Stimulated activated memory B cell treated with anti-CD40 and anti-IgM and Interleukin-4, amounts not matched to agents 10 μg/mL and 1 μg/mL and 100 μg/mL, for 72 hours (primary cell): ENCODE results near the gene GXYLT1.
"Not testable (repeated sequence)": the region's sequence is repeated elsewhere in the genome, so short reads cannot be mapped to it uniquely, and the experiment has no call there.

Source experiments
- ATAC-seq: fragments of 150-1000 bp; cut with Tn5 transposase; 2 replicates; pipeline ENCODE4 v1.10.0; 2021
- H3K27ac Mint-ChIP-seq: one replicate; pipeline ENCODE4 v1.8.0; 2022; ENCODE audit warnings: mild to moderate bottlenecking, mixed read lengths
- H3K27me3 Mint-ChIP-seq: one replicate; pipeline ENCODE4 v1.8.0; 2022; ENCODE audit warnings: mixed read lengths
- H3K36me3 Mint-ChIP-seq: one replicate; pipeline ENCODE4 v1.8.0; 2022; ENCODE audit warnings: mixed read lengths
- H3K4me1 Mint-ChIP-seq: one replicate; pipeline ENCODE4 v1.8.0; 2022; ENCODE audit warnings: mixed read lengths
- H3K4me3 Mint-ChIP-seq: one replicate; pipeline ENCODE4 v1.8.0; 2022; ENCODE audit warnings: mild to moderate bottlenecking, moderate library complexity, mixed read lengths
- H3K9me3 Mint-ChIP-seq: one replicate; pipeline ENCODE4 v1.8.0; 2022; ENCODE audit warnings: mixed read lengths

The GXYLT1 gene

DNA sequence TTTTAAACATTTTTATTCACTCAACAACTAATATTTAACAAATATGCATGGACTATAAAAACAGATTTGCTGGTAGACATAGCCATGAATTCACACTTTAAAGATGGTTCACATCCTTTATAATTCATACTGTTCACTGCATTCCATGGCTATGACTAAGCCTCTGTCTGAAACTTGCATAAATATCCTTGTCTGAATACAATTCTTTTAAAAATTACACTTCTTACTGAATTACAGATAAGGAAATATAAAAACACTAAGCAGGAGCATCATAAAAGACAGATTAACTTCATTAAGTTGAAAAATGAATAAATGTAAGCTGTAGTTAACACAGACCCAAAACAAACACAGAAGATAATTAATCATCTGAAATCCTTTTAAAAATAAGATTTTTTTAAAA lies 53.8 kb downstream of the GXYLT1 start:
- peaks cover 61% of the 10 kb centered on the region for H3K36me3 Mint-ChIP-seq
- ATAC-seq, result no peak
- no peak overlapping the region for H3K27ac Mint-ChIP-seq
- H3K9me3 Mint-ChIP-seq, result no peaks in the 10 kb centered on the region
- H3K27me3 Mint-ChIP-seq, result no peaks in the 10 kb centered on the region
- no peak overlapping the region for H3K4me3 Mint-ChIP-seq
- H3K4me1 Mint-ChIP-seq, result peaks cover 18% of the 10 kb centered on the region

- Mint-ChIP-seq H3K27me3 (no peaks in the 10 kb centered on the region), H3K4me3 (no peak overlapping the region), H3K36me3 (peaks cover 67% of the 10 kb centered on the region), H3K27ac (no peak overlapping the region), H3K4me1 (peaks cover 11% of the 10 kb centered on the region), H3K9me3 (peaks cover 2% of the 10 kb centered on the region)
- no peak for ATAC-seq
These were observed 58.6 kb downstream of the GXYLT1 start for GRCh38 chr12:42086031-42086430.

DNA sequence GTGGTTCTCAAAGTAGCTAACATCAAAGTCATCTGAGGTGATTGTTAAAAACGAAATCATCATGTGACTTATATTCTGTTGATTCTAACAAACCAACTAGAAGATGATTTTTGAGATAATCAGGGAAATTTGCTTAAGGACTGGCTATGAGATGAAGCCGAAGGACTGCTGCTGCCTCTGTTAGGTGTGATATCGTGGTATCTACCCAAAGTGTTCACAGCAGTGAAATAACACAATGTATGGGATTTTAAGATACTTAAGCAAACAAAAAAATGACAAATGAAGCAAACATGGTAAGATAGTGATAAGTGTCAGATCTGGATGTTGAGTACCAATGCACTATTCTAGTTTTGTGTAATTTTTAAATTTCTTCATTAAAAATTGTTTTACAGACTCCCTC lies 59.1 kb downstream of the GXYLT1 start:
- ATAC-seq, result no peak
- no peak overlapping the region for H3K27ac Mint-ChIP-seq
- H3K36me3 Mint-ChIP-seq, result peaks cover 67% of the 10 kb centered on the region
- H3K4me1 Mint-ChIP-seq, result peaks cover 11% of the 10 kb centered on the region
- H3K4me3 Mint-ChIP-seq, result no peak overlapping the region
- H3K27me3 Mint-ChIP-seq, result no peaks in the 10 kb centered on the region
- peaks cover 2% of the 10 kb centered on the region for H3K9me3 Mint-ChIP-seq

DNA sequence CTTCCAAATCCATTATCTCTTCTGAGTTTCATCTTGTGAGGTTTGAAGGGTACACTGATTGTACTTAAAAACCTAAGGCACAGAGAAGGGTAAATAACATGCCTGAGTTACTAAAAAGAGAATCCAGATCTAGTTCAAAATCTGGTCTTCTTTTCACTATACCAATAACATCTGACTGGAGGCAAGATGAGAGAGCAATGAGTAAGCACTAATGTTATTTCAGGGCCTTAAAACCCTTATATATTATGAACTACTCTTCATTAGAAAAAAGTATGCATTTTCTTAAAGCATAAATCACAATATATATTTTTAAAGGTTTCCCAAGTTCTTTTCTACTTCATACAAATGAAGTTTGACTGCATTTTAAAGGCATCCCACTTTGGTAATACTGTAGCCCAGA lies 60.2 kb downstream of the GXYLT1 start:
- Mint-ChIP-seq H3K4me1 (peaks cover 11% of the 10 kb centered on the region), H3K27me3 (no peaks in the 10 kb centered on the region), H3K36me3 (peaks cover 60% of the 10 kb centered on the region), H3K27ac (no peak overlapping the region), H3K9me3 (peaks cover 2% of the 10 kb centered on the region), H3K4me3 (no peak overlapping the region)
- ATAC-seq, result no peak

DNA sequence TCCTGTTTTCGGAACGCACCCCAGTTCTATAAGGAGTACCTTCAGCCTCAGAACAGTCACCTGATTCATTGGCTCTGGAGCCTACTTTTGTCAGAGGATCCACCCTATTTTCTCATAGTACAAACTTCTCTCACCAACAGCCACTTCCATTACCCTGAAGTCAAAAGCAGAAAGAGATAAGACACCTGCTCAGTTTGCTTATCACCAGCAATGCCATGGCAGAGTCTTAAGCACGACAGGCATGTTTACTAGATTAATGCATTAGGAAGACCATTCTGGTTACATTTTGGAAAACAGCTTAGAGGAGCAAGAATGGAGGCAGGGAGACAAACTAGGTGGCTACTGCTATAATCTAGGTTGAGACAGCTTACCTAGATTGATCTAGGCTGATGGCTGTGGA lies 67.7 kb downstream of the GXYLT1 start:
- Mint-ChIP-seq H3K27ac (no peak overlapping the region), H3K36me3 (peaks cover 5% of the 10 kb centered on the region), H3K9me3 (peaks cover 12% of the 10 kb centered on the region), H3K27me3 (no peaks in the 10 kb centered on the region), H3K4me3 (no peak overlapping the region), H3K4me1 (no peaks in the 10 kb centered on the region)
- no peak for ATAC-seq

- no peak for ATAC-seq
- Mint-ChIP-seq H3K36me3 (no peaks in the 10 kb centered on the region), H3K4me3 (no peak overlapping the region)
These were observed 74.6 kb downstream of the GXYLT1 start for GRCh38 chr12:42070036-42070435.

GRCh38 chr12:42059127-42059526 lies 85.5 kb downstream of the GXYLT1 start:
- H3K4me3 Mint-ChIP-seq, result no peak overlapping the region
- peaks cover 14% of the 10 kb centered on the region for H3K4me1 Mint-ChIP-seq
- no peaks in the 10 kb centered on the region for H3K27me3 Mint-ChIP-seq
- peaks cover 2% of the 10 kb centered on the region for H3K9me3 Mint-ChIP-seq
- H3K27ac Mint-ChIP-seq, result no peak overlapping the region
- H3K36me3 Mint-ChIP-seq, result no peaks in the 10 kb centered on the region
- ATAC-seq, result no peak

More at GRCh38 chr12:42070036-42070435, 74.6 kb downstream of the GXYLT1 start:
- H3K27me3 Mint-ChIP-seq, result no peaks in the 10 kb centered on the region
- H3K4me1 Mint-ChIP-seq, result no peaks in the 10 kb centered on the region
- peaks cover 12% of the 10 kb centered on the region for H3K9me3 Mint-ChIP-seq
- H3K27ac Mint-ChIP-seq, result no peak overlapping the region

GRCh38 chr12:42056130-42056529 lies 88.5 kb downstream of the GXYLT1 start:
- ATAC-seq, result peak; percentile 95
- no peak overlapping the region for H3K4me3 Mint-ChIP-seq
- no peaks in the 10 kb centered on the region for H3K36me3 Mint-ChIP-seq
- H3K4me1 Mint-ChIP-seq, result peaks cover 14% of the 10 kb centered on the region
- H3K27ac Mint-ChIP-seq, result no peak overlapping the region
- H3K27me3 Mint-ChIP-seq, result no peaks in the 10 kb centered on the region
- no peaks in the 10 kb centered on the region for H3K9me3 Mint-ChIP-seq

GRCh38 chr12:42053456-42053855 lies 91.2 kb downstream of the GXYLT1 start:
- Mint-ChIP-seq H3K4me1 (peaks cover 14% of the 10 kb centered on the region), H3K9me3 (no peaks in the 10 kb centered on the region), H3K4me3 (no peak overlapping the region)

GRCh38 chr12:42048980-42049379 lies 95.7 kb downstream of the GXYLT1 start:
- not testable (repeated sequence) for H3K27ac Mint-ChIP-seq, H3K9me3 Mint-ChIP-seq, H3K4me3 Mint-ChIP-seq, ATAC-seq, H3K4me1 Mint-ChIP-seq, H3K36me3 Mint-ChIP-seq
- peaks cover 23% of the 10 kb centered on the region for H3K27me3 Mint-ChIP-seq

More at GRCh38 chr12:42053456-42053855, 91.2 kb downstream of the GXYLT1 start:
- Mint-ChIP-seq H3K27me3 (peaks cover 15% of the 10 kb centered on the region), H3K36me3 (no peaks in the 10 kb centered on the region), H3K27ac (no peak overlapping the region)
- no peak for ATAC-seq

- no peak overlapping the region for H3K4me3 Mint-ChIP-seq
- ATAC-seq, result peak; percentile 64
- peaks cover 15% of the 10 kb centered on the region for H3K27me3 Mint-ChIP-seq
- no peaks in the 10 kb centered on the region for H3K36me3 Mint-ChIP-seq
- peaks cover 6% of the 10 kb centered on the region for H3K4me1 Mint-ChIP-seq
- H3K9me3 Mint-ChIP-seq, result peaks cover 3% of the 10 kb centered on the region
- H3K27ac Mint-ChIP-seq, result no peak overlapping the region
These were observed 105.1 kb downstream of the GXYLT1 start for GRCh38 chr12:42039577-42039976.

GRCh38 chr12:42039176-42039575 lies 105.5 kb downstream of the GXYLT1 start:
- Mint-ChIP-seq H3K36me3 (no peaks in the 10 kb centered on the region), H3K4me3 (no peak overlapping the region)
- ATAC-seq, result no peak

GRCh38 chr12:42031847-42032564 lies 112.7 kb downstream of the GXYLT1 start:
- Mint-ChIP-seq H3K4me1 (no peaks in the 10 kb centered on the region), H3K27ac (no peak overlapping the region), H3K9me3 (peaks cover 3% of the 10 kb centered on the region), H3K36me3 (no peaks in the 10 kb centered on the region), H3K27me3 (peaks cover 23% of the 10 kb centered on the region), H3K4me3 (no peak overlapping the region)
- no peak for ATAC-seq

More at GRCh38 chr12:42039176-42039575, 105.5 kb downstream of the GXYLT1 start:
- H3K4me1 Mint-ChIP-seq, result peaks cover 6% of the 10 kb centered on the region
- H3K27me3 Mint-ChIP-seq, result peaks cover 15% of the 10 kb centered on the region
- H3K9me3 Mint-ChIP-seq, result peaks cover 3% of the 10 kb centered on the region
- H3K27ac Mint-ChIP-seq, result no peak overlapping the region
